Prostate gland (tissue), 2 donors: ENCODE data around the gene PSORS1C1.
A peak's percentile ranks its signal among the peaks of the same experiment; 100 is the strongest.

ENCODE experiments used
- POLR2A ChIP-seq: fragments of 450-650 bp; IDR thresholded peaks from one replicate; pipeline ENCODE4 v1.6.1; 2016; ENCODE audit warnings: antibody characterized with exemption, mild to moderate bottlenecking
- POLR2AphosphoS5 ChIP-seq: sonication (generic); formaldehyde crosslinking; IDR thresholded peaks from one replicate; pipeline ENCODE4 v1.6.1; 2017; ENCODE audit warnings: antibody characterized with exemption
- TF ChIP-seq, protein P1 (sequence below), 4 experiments: fragments of 200-600 bp in 2 of 4; fragments of 450-650 bp in 2 of 4; sonication (generic) in 2 of 4; IDR thresholded peaks; 1 replicate in 3 of 4; 2 replicates in 1 of 4; pipeline ENCODE4 v1.5.1; 2016 to 2019; ENCODE audit warnings: antibody characterized with exemption in 4 of 4, mild to moderate bottlenecking in 2 of 4, moderate library complexity in 2 of 4

- TF ChIP-seq, protein P1, sequence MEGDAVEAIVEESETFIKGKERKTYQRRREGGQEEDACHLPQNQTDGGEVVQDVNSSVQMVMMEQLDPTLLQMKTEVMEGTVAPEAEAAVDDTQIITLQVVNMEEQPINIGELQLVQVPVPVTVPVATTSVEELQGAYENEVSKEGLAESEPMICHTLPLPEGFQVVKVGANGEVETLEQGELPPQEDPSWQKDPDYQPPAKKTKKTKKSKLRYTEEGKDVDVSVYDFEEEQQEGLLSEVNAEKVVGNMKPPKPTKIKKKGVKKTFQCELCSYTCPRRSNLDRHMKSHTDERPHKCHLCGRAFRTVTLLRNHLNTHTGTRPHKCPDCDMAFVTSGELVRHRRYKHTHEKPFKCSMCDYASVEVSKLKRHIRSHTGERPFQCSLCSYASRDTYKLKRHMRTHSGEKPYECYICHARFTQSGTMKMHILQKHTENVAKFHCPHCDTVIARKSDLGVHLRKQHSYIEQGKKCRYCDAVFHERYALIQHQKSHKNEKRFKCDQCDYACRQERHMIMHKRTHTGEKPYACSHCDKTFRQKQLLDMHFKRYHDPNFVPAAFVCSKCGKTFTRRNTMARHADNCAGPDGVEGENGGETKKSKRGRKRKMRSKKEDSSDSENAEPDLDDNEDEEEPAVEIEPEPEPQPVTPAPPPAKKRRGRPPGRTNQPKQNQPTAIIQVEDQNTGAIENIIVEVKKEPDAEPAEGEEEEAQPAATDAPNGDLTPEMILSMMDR (IDR thresholded peaks at IDR 0.05): no peak
- TF ChIP-seq POLR2A: no peak
- peak; percentile 50 for TF ChIP-seq POLR2AphosphoS5
Measured at GRCh38 chr6:31076611-31077010, 38.0 kb upstream of the PSORS1C1 start.
